ENCODE data around the gene ZBTB24. TPM values are rescaled to one million over a fixed set of nuclear protein-coding genes. Genes with fewer than 3 reads are reported as not detected.
A peak's percentile ranks its signal among the peaks of the same experiment; 100 is the strongest.

The ZBTB24 gene
- total RNA-seq, 3 donors from 2014 or later (not counting 1 experiment from before 2014, with no cell fraction given) = 6.7 to 10.6 (median 8.6) TPM

DNA sequence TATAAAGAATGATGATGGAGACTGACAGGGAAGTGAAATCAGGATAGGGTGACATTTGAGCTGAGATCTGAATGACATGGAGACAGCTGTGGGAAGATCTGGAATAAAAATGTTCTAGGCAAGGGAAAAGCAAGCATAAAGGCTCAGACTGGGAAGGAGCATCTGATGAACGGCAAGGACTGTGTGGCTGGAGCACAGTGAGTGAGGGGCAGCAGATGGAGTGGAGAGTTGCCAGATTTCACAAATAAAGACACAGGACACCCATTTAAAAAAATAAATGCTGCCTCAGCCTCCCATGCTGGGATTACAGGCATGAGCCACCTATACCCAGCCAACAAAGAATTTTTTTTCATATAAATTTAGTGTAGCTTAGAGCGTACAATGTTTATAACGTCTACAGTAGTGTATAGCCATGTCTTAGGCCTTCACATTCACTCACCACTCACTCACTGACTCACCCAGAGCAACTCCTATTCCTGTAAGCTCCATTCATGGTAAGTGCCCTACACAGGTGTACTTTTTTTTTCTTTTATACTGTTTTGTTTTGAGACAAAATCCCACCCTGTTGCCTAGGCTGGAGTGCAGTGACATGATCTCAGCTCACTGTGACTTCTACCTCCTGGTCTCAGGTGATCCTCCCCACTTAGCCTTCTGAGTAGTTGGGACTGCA, 2.4 kb upstream of the ZBTB24 start:
- intact Hi-C loops (cut with micrococcal nuclease) = no loop called here
- Mint-ChIP-seq H3K9me3 (no peaks in the 10 kb centered on the region), H3K4me1 (peaks cover 22 to 34% of the 10 kb centered on the region in 2 donors), H3K27me3 (ENCODE audit: low read depth in 2 of 2) (no peaks in the 10 kb centered on the region), H3K36me3 (peaks cover 11% of the 10 kb centered on the region), H3K4me3 (no peak overlapping the region), H3K27ac (peak overlapping the region in 1 of 2 donors; percentile 75)
- TF ChIP-seq CTCF (IDR thresholded peaks at IDR 0.05) = no peak
- no peak for DNase-seq
- Histone ChIP-seq H3K4me3 (ENCODE audit: low read length) (no peak overlapping the region), H3K27me3 (ENCODE audit: control insufficient read depth, insufficient read depth, low read length) (no peaks in the 10 kb centered on the region), H3K9me3 (ENCODE audit: control insufficient read depth, insufficient read depth, low read length) (no peaks in the 10 kb centered on the region), H3K4me1 (ENCODE audit: control insufficient read depth, insufficient read depth, low read length) (peaks cover 16% of the 10 kb centered on the region), H3K27ac (ENCODE audit: low read length) (no peak overlapping the region), H3K36me3 (ENCODE audit: control insufficient read depth, insufficient read depth, low read length) (peaks cover 8% of the 10 kb centered on the region)
- WGBS (ENCODE audit: insufficient coverage) = 97% methylated on average over 3 of the region's 3 CpGs
- no peak for ATAC-seq

- H3K4me1 Mint-ChIP-seq = peaks cover 32 to 43% of the 10 kb centered on the region in 2 donors
- DNase-seq (no peak), ATAC-seq (no peak)
- H3K36me3 Mint-ChIP-seq = peaks cover 13% of the 10 kb centered on the region
- Histone ChIP-seq H3K27me3 (ENCODE audit: control insufficient read depth, insufficient read depth, low read length) (no peaks in the 10 kb centered on the region), H3K27ac (ENCODE audit: low read length) (peak overlapping the region; percentile 60), H3K4me1 (ENCODE audit: control insufficient read depth, insufficient read depth, low read length) (peaks cover 28% of the 10 kb centered on the region), H3K4me3 (ENCODE audit: low read length) (no peak overlapping the region), H3K9me3 (ENCODE audit: control insufficient read depth, insufficient read depth, low read length) (no peaks in the 10 kb centered on the region), H3K36me3 (ENCODE audit: control insufficient read depth, insufficient read depth, low read length) (peaks cover 13% of the 10 kb centered on the region)
- H3K4me3 Mint-ChIP-seq = peak overlapping the region; percentile 80
- H3K27ac Mint-ChIP-seq = peak overlapping the region; percentile 35 to 75
- 79% methylated on average over 3 of the region's 3 CpGs for WGBS (ENCODE audit: insufficient coverage)
- no peaks in the 10 kb centered on the region for H3K27me3 Mint-ChIP-seq (ENCODE audit: low read depth in 2 of 2)
- no peak for TF ChIP-seq CTCF (IDR thresholded peaks at IDR 0.05)
- intact Hi-C loops (cut with micrococcal nuclease) = no loop called here
- H3K9me3 Mint-ChIP-seq = no peaks in the 10 kb centered on the region
These were observed 1.1 kb upstream of the ZBTB24 start for GRCh38 chr6:109484122-109484521.

DNA sequence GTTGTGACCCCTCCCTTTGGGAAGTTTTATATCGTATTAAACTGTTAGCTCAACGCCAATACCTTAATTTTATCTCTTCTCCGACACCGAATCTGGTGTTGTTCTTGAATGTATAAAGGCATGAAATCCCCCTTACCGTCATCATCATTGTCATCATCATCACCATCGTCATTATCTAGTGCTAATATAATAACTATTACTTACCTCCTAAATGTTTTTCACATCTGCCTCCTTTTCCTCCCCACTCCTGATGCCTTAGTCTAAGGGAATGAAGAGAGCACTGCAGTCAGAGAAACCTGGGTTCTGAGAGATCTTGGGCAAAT, 677 bp upstream of the ZBTB24 start:
- Mint-ChIP-seq H3K36me3 (peaks cover 17% of the 10 kb centered on the region), H3K4me1 (peaks cover 36 to 47% of the 10 kb centered on the region in 2 donors), H3K9me3 (no peaks in the 10 kb centered on the region), H3K27me3 (ENCODE audit: low read depth in 2 of 2) (no peaks in the 10 kb centered on the region), H3K4me3 (peak overlapping the region; percentile 80), H3K27ac (peak overlapping the region; percentile 35 to 75)
- peak overlapping the region; percentile 35 for H3K4me3 ChIP-seq (ENCODE audit: low read length)
- ATAC-seq = peak in 1 of 3 donors; percentile 7
- H3K27me3 ChIP-seq (ENCODE audit: control insufficient read depth, insufficient read depth, low read length) = no peaks in the 10 kb centered on the region
- H3K36me3 ChIP-seq (ENCODE audit: control insufficient read depth, insufficient read depth, low read length) = peaks cover 13% of the 10 kb centered on the region
- no peaks in the 10 kb centered on the region for H3K9me3 ChIP-seq (ENCODE audit: control insufficient read depth, insufficient read depth, low read length)
- peak overlapping the region; percentile 60 for H3K27ac ChIP-seq (ENCODE audit: low read length)
- no peak for DNase-seq
- no peak for TF ChIP-seq CTCF (IDR thresholded peaks at IDR 0.05)
- intact Hi-C loops (cut with micrococcal nuclease) = loop anchor here (1.0 to 2.0 kb wide), 3 partner anchors 25 to 101 kb away; partner anchors contain the start of genes CD164, PPIL6 and SMPD2
- WGBS (ENCODE audit: insufficient coverage) = 6% methylated on average over 2 of the region's 6 CpGs
- H3K4me1 ChIP-seq (ENCODE audit: control insufficient read depth, insufficient read depth, low read length) = peaks cover 29% of the 10 kb centered on the region

Measured in natural killer cell (primary cell).